H1 (cell line): Measurements from ENCODE around the gene ZNF446. TPM values are rescaled to one million over a fixed set of nuclear protein-coding genes. Genes with fewer than 3 reads are reported as not detected.

Source experiments
- CTCF ChIA-PET: fragments of 300-600 bp; sonication (Branson Sonifier 250); formaldehyde crosslinking; loops from one replicate; lab custom pipeline; 2021; ENCODE audit not compliant: partially characterized antibody; lab: Charles Lee
- POLR2A ChIA-PET: fragments of 300-600 bp; sonication (Branson Sonifier 250); formaldehyde crosslinking; loops from one replicate; lab custom pipeline; 2021; ENCODE audit warnings: inconsistent platforms; ENCODE audit not compliant: partially characterized antibody; lab: Charles Lee
- DNase-seq, 2 experiments: peaks; one replicate each; pipeline versions ENCODE4 v3.0.0 to v3.0.0-alpha.2; 2010 to 2022; ENCODE audit warnings: low spot score in 2 of 2, low read depth in 1 of 2, mixed read lengths in 1 of 2
- FAIRE-seq: peaks from 2 replicates; lab custom pipeline; 2011; peaks lifted over from hg19 to GRCh38; lab: Jason Lieb, UNC
- H2AFZ ChIP-seq: 2 replicates; pipeline ENCODE4 v1.8.1; 2012; ENCODE audit warnings: low read length, inconsistent platforms
- H2AK5ac ChIP-seq: 2 replicates; pipeline ENCODE4 v1.6.1; 2013; ENCODE audit warnings: low read depth, low read length
- H2BK120ac ChIP-seq: replicated peaks from 2 replicates; pipeline ENCODE3; 2013; ENCODE audit warnings: low read depth, low read length, inconsistent platforms
- H2BK12ac ChIP-seq: 2 replicates; pipeline ENCODE4 v1.6.1; 2013; ENCODE audit warnings: low read depth, low read length
- H2BK15ac ChIP-seq: 2 replicates; pipeline ENCODE4 v1.6.1; 2013; ENCODE audit warnings: low read length
- H2BK20ac ChIP-seq: 2 replicates; pipeline ENCODE4 v1.6.1; 2013; ENCODE audit warnings: low read length
- H2BK5ac ChIP-seq: 2 replicates; pipeline ENCODE4 v1.6.1; 2013; ENCODE audit warnings: low read depth, low read length
- H3K14ac ChIP-seq: 2 replicates; pipeline ENCODE4 v1.6.1; 2013; ENCODE audit warnings: inconsistent platforms; ENCODE audit not compliant: insufficient read length
- H3K18ac ChIP-seq: 2 replicates; pipeline ENCODE4 v1.6.1; 2013; ENCODE audit warnings: low read length; ENCODE audit errors: extremely low read depth
- H3K23ac ChIP-seq: 2 replicates; pipeline ENCODE4 v1.6.1; 2013; ENCODE audit warnings: inconsistent platforms; ENCODE audit not compliant: insufficient read length
- H3K23me2 ChIP-seq: 2 replicates; pipeline ENCODE4 v1.6.1; 2013; ENCODE audit warnings: low read depth, low read length
- H3K27ac ChIP-seq: 2 replicates; pipeline ENCODE4 v1.6.1; 2011; ENCODE audit warnings: low read depth, low read length, inconsistent platforms
- H3K27me3 ChIP-seq, 4 experiments: replicated peaks in 1 of 4; 1 replicate in 1 of 4; 2 replicates in 3 of 4; pipeline versions ENCODE4 v1.6.1 to v1.8.1; 2011 to 2013; ENCODE audit warnings: low read length in 3 of 4, mild to moderate bottlenecking in 3 of 4, inconsistent platforms in 2 of 4, mixed read lengths in 2 of 4, moderate library complexity in 1 of 4; ENCODE audit not compliant: control insufficient read depth in 3 of 4, insufficient read depth in 3 of 4; ENCODE audit errors: extremely low read depth in 1 of 4
- H3K36me3 ChIP-seq, 4 experiments: 2 replicates each; pipeline versions ENCODE4 v1.6.1 to v1.8.1; 2011 to 2013; ENCODE audit warnings: mild to moderate bottlenecking in 4 of 4, low read length in 3 of 4, moderate library complexity in 2 of 4, control low read depth in 1 of 4, inconsistent platforms in 1 of 4; ENCODE audit not compliant: insufficient read depth in 4 of 4, control insufficient read depth in 2 of 4
- H3K4ac ChIP-seq: replicated peaks from 2 replicates; pipeline ENCODE3; 2013; ENCODE audit warnings: low read length, low read depth, mixed read lengths, inconsistent platforms; ENCODE audit not compliant: insufficient read length
- H3K4me1 ChIP-seq, 4 experiments: replicated peaks in 1 of 4; 1 replicate in 1 of 4; 2 replicates in 3 of 4; pipeline versions ENCODE4 v1.6.1 to v1.8.1; 2011 to 2013; ENCODE audit warnings: low read length in 3 of 4, inconsistent platforms in 2 of 4, mixed read lengths in 1 of 4; ENCODE audit not compliant: insufficient read depth in 4 of 4, control insufficient read depth in 3 of 4
- H3K4me2 ChIP-seq, 2 experiments: 2 replicates each; pipeline versions ENCODE4 v1.6.1 to v1.8.1; 2011 to 2013; ENCODE audit warnings: low read depth in 2 of 2, low read length in 2 of 2, control low read depth in 1 of 2, inconsistent platforms in 1 of 2, mild to moderate bottlenecking in 1 of 2; ENCODE audit not compliant: insufficient read depth in 1 of 2
- H3K4me3 ChIP-seq, 4 experiments: fragments of 200-600, 300-600 bp in 1 of 4; sonication (generic), shearing (Covaris generic), sonication (Bioruptor Twin) in 1 of 4; 2 replicates each; pipeline versions ENCODE4 v1.5.1 to v1.8.1; 2011 to 2016; ENCODE audit warnings: low read length in 4 of 4, low read depth in 3 of 4, control low read depth in 2 of 4, inconsistent platforms in 2 of 4, mild to moderate bottlenecking in 2 of 4, mixed read lengths in 1 of 4, moderate library complexity in 1 of 4; ENCODE audit not compliant: insufficient read depth in 2 of 4; ENCODE audit errors: extremely low read depth in 1 of 4
- H3K56ac ChIP-seq: replicated peaks from 2 replicates; pipeline ENCODE3; 2013; ENCODE audit warnings: low read depth, mild to moderate bottlenecking, mixed read lengths, low read length, inconsistent platforms; ENCODE audit not compliant: insufficient read length
- H3K79me1 ChIP-seq: 2 replicates; pipeline ENCODE4 v1.6.1; 2013; ENCODE audit warnings: low read depth, low read length, control low read depth
- H3K79me2 ChIP-seq, 2 experiments: 2 replicates each; pipeline versions ENCODE4 v1.6.1 to v1.8.1; 2012 to 2013; ENCODE audit warnings: low read length in 2 of 2, mild to moderate bottlenecking in 2 of 2, inconsistent platforms in 1 of 2; ENCODE audit not compliant: insufficient read depth in 2 of 2, control insufficient read depth in 1 of 2
- H3K9ac ChIP-seq, 4 experiments: replicated peaks in 1 of 4; 1 replicate in 1 of 4; 2 replicates in 3 of 4; pipeline versions ENCODE4 v1.6.1 to v1.8.1; 2011 to 2013; ENCODE audit warnings: low read depth in 3 of 4, low read length in 3 of 4, control low read depth in 2 of 4, mild to moderate bottlenecking in 2 of 4, moderate library complexity in 2 of 4, inconsistent platforms in 1 of 4; ENCODE audit errors: extremely low read depth in 1 of 4
- H3K9me3 ChIP-seq, 2 experiments: 2 replicates each; pipeline versions ENCODE4 v1.6.1 to v1.8.1; 2012 to 2013; ENCODE audit warnings: mild to moderate bottlenecking in 2 of 2, moderate library complexity in 2 of 2, control low read depth in 1 of 2, inconsistent platforms in 1 of 2, low read depth in 1 of 2, low read length in 1 of 2, mixed read lengths in 1 of 2; ENCODE audit not compliant: insufficient read depth in 2 of 2
- H4K20me1 ChIP-seq, 2 experiments: replicated peaks in 1 of 2; 2 replicates each; pipeline versions ENCODE3 to v1.8.1; 2011 to 2013; ENCODE audit warnings: inconsistent platforms in 2 of 2, low read length in 2 of 2, mild to moderate bottlenecking in 1 of 2; ENCODE audit not compliant: insufficient read depth in 2 of 2, control insufficient read depth in 1 of 2
- H4K5ac ChIP-seq: 2 replicates; pipeline ENCODE4 v1.6.1; 2013; ENCODE audit warnings: low read length, low read depth, mixed read lengths, inconsistent platforms; ENCODE audit not compliant: insufficient read length
- H4K8ac ChIP-seq: 2 replicates; pipeline ENCODE4 v1.8.0; 2013; ENCODE audit warnings: mild to moderate bottlenecking, moderate library complexity, low read length, inconsistent platforms; ENCODE audit not compliant: insufficient read depth; ENCODE audit errors: extremely low read depth
- H4K91ac ChIP-seq: replicated peaks from 2 replicates; pipeline ENCODE3; 2013; ENCODE audit warnings: low read length, mixed read lengths, inconsistent platforms; ENCODE audit not compliant: insufficient read length
- CEBPB ChIP-seq: IDR thresholded peaks from 2 replicates; pipeline ENCODE4 v1.6.1; 2012; ENCODE audit warnings: low read depth, low read length
- E2F6 ChIP-seq: IDR thresholded peaks from 2 replicates; pipeline ENCODE4 v1.6.1; 2012; ENCODE audit warnings: inconsistent platforms
- EP300 ChIP-seq, 2 experiments: IDR thresholded peaks; 1 replicate in 1 of 2; 2 replicates in 1 of 2; pipeline ENCODE4 v1.6.1; 2011 to 2012; ENCODE audit warnings: low read depth in 2 of 2, low read length in 2 of 2, mild to moderate bottlenecking in 2 of 2, borderline replicate concordance in 1 of 2, inconsistent platforms in 1 of 2, moderate library complexity in 1 of 2
- EZH2 ChIP-seq: fragments of 200-600 bp; sonication (generic); IDR thresholded peaks from 2 replicates; pipeline ENCODE4 v1.7.1; 2012; ENCODE audit warnings: low read depth, mild to moderate bottlenecking, moderate library complexity, low read length, inconsistent platforms; ENCODE audit not compliant: severe bottlenecking
- FOSL1 ChIP-seq: IDR thresholded peaks from 2 replicates; pipeline ENCODE4 v1.6.1; 2011; ENCODE audit warnings: mild to moderate bottlenecking, low read depth, low read length, moderate library complexity; ENCODE audit not compliant: insufficient read depth
- HDAC6 ChIP-seq: IDR thresholded peaks from one replicate; pipeline ENCODE4 v1.7.1; 2012; ENCODE audit warnings: low read depth, mild to moderate bottlenecking, inconsistent platforms, low read length, moderate library complexity
- POLR2A ChIP-seq, 2 experiments: IDR thresholded peaks; 1 replicate in 1 of 2; 2 replicates in 1 of 2; pipeline ENCODE4 v1.6.1; 2011; ENCODE audit warnings: low read depth in 2 of 2, low read length in 2 of 2, mild to moderate bottlenecking in 2 of 2; ENCODE audit errors: control extremely low read depth in 1 of 2
- RAD21 ChIP-seq, 2 experiments: IDR thresholded peaks in 1 of 2; conservative IDR thresholded peaks in 1 of 2; 2 replicates each; pipeline ENCODE4 v1.6.1; 2011; ENCODE audit warnings: low read depth in 2 of 2, low read length in 2 of 2, improper control_type of control experiment in 1 of 2, inconsistent platforms in 1 of 2, mild to moderate bottlenecking in 1 of 2, moderate library complexity in 1 of 2
- RNF2 ChIP-seq: fragments of 200-900, 300-1000 bp; sonication (generic); IDR thresholded peaks from 2 replicates; pipeline ENCODE4 v1.7.1; 2016; ENCODE audit warnings: borderline replicate concordance, low read depth, mild to moderate bottlenecking, antibody characterized with exemption, low read length; ENCODE audit not compliant: poor library complexity, severe bottlenecking; ENCODE audit errors: missing control alignments
- RXRA ChIP-seq: IDR thresholded peaks from 2 replicates; pipeline ENCODE4 v1.6.1; 2011; ENCODE audit warnings: low read depth, mild to moderate bottlenecking, low read length, moderate library complexity; ENCODE audit not compliant: insufficient read depth
- SIN3A ChIP-seq, 2 experiments: IDR thresholded peaks in 1 of 2; conservative IDR thresholded peaks in 1 of 2; 2 replicates each; pipeline ENCODE4 v1.6.1; 2011 to 2012; ENCODE audit warnings: low read length in 2 of 2, improper control_type of control experiment in 1 of 2, low read depth in 1 of 2, mild to moderate bottlenecking in 1 of 2
- TAF1 ChIP-seq: IDR thresholded peaks from 2 replicates; pipeline ENCODE4 v1.6.1; 2011; ENCODE audit warnings: mild to moderate bottlenecking, low read depth, low read length
- WGBS, 2 experiments: shearing (Covaris generic) in 1 of 2; methylation state at CpG; one replicate each; pipeline versions ENCODE4 v1.1.6 to v1.1.7; 2013 to 2015; ENCODE audit warnings: low lambda C conversion rate in 2 of 2, mixed read lengths in 2 of 2, inconsistent platforms in 1 of 2, low coverage in 1 of 2, missing lambda C conversion rate in 1 of 2; ENCODE audit not compliant: insufficient replicate concordance in 2 of 2, insufficient coverage in 1 of 2, insufficient read length in 1 of 2; ENCODE audit errors: extremely low coverage in 1 of 2, missing lambda C conversion rate in 1 of 2; 5-methylcytosine and 5-hydroxymethylcytosine counted together
- polyA plus RNA-seq, 7 experiments: library from polyadenylated mRNA; depleted of rRNA in 3 of 7; stranded (reverse) in 5 of 7; unstranded in 2 of 7; fragments of >200 nt in 5 of 7; fragments of 200-250 nt in 2 of 7; gene quantifications; 1 replicate in 5 of 7; 2 replicates in 1 of 7; 4 replicates in 1 of 7; pipeline versions ENCODE4 v1.2.1 to v1.2.3, GENCODE V29; 2011 to 2013; ENCODE audit warnings: missing spikeins in 2 of 7, mixed read lengths in 2 of 7
- total RNA-seq: library from RNA; stranded (reverse); fragmentation: NEBNext Ultra II Directional; extraction: Animal tissue kit (Norgen Biotek cat#: 25700); gene quantifications from 2 replicates; pipeline ENCODE4 v1.2.1, GENCODE V29; 2021

Gene ZNF446
- total and polyA plus RNA-seq, 2 of the 8 experiments (the other 6 are each of a cell fraction or from before 2014, with no cell fraction given) = 4.1 to 5.5 TPM

GRCh38 chr19:58529405-58529804, 53.3 kb downstream of the ZNF446 start:
- no peak overlapping the region for H2BK20ac ChIP-seq
- no peak overlapping the region for H2BK5ac ChIP-seq
- H3K9me3 ChIP-seq = no peaks in the 10 kb centered on the region
- CTCF ChIA-PET = interaction anchor here (0.9 kb wide), 1 partner anchor 10 kb away, joined by 3 read pairs; no protein-coding TSS in a partner anchor
- 81% methylated on average over 3 of the region's 3 CpGs; no CpG with 5 or more reads in 1 of the 2 experiments for WGBS, 2 experiments
- no peaks in the 10 kb centered on the region for H4K20me1 ChIP-seq
- POLR2A ChIA-PET = interaction anchor here (1.5 to 21.3 kb wide), 4 partner anchors 9 to 46 kb away, joined by 3 to 650 read pairs (median 14); partner anchors contain the start of genes CHMP2A, TRIM28 and ZBTB45
- H3K14ac ChIP-seq = no peak overlapping the region
- H4K5ac ChIP-seq = no peak overlapping the region
- FAIRE-seq = no peak
- H2AFZ ChIP-seq = no peak overlapping the region
- no peaks in the 10 kb centered on the region for H3K23me2 ChIP-seq
- H3K18ac ChIP-seq = no peak overlapping the region
- H4K91ac ChIP-seq = no peak overlapping the region
- H3K27ac ChIP-seq = no peak overlapping the region
- H3K36me3 ChIP-seq = no peaks in the 10 kb centered on the region
- peaks cover 0 to 3% (median 0%) of the 10 kb centered on the region in 4 experiments; a peak in 1 of 7 replicates for H3K4me1 ChIP-seq
- H3K4me2 ChIP-seq = no peak overlapping the region
- H3K9ac ChIP-seq = no peak overlapping the region
- no peak overlapping the region for H3K4me3 ChIP-seq
- no peak overlapping the region for H3K4ac ChIP-seq
- H3K23ac ChIP-seq = no peak overlapping the region
- H2BK12ac ChIP-seq = no peak overlapping the region
- peaks cover 0 to 4% (median 0%) of the 10 kb centered on the region in 4 experiments; a peak in 1 of 7 replicates for H3K27me3 ChIP-seq
- no peak overlapping the region for H2BK15ac ChIP-seq
- no peak for DNase-seq
- H2BK120ac ChIP-seq = no peak overlapping the region
- H3K79me2 ChIP-seq = no peaks in the 10 kb centered on the region
- no peak overlapping the region for H4K8ac ChIP-seq
- no peaks in the 10 kb centered on the region for H3K79me1 ChIP-seq
- no peak overlapping the region for H3K56ac ChIP-seq
- H2AK5ac ChIP-seq = no peak overlapping the region
- TF ChIP-seq RXRA = no peak
- TF ChIP-seq RAD21 (IDR thresholded peaks at IDR 0.05 in 1 of 2, conservative IDR thresholded peaks at IDR 0.05 in 1 of 2; ENCODE audit: low read depth in 2 of 2, low read length in 2 of 2) = no peak
- no peak for TF ChIP-seq SIN3A (conservative IDR thresholded peaks at IDR 0.05 in 1 of 2, IDR thresholded peaks at IDR 0.05 in 1 of 2; ENCODE audit: low read depth in 1 of 2, low read length in 2 of 2)
- TF ChIP-seq HDAC6 = no peak
- TF ChIP-seq RNF2 = no peak
- TF ChIP-seq POLR2A (IDR thresholded peaks at IDR 0.05; ENCODE audit: control extremely low read depth in 1 of 2, low read depth in 2 of 2, low read length in 2 of 2) = no peak
- no peak for TF ChIP-seq E2F6
- no peak for TF ChIP-seq EP300 (IDR thresholded peaks at IDR 0.05; ENCODE audit: borderline replicate concordance in 1 of 2, low read depth in 2 of 2, low read length in 2 of 2)
- TF ChIP-seq EZH2 = no peak
- no peak for TF ChIP-seq FOSL1
- TF ChIP-seq CEBPB = no peak
- TF ChIP-seq TAF1 = no peak
